HepG2 (cell line): Measurements from ENCODE around the gene P4HB. TPM values are rescaled to one million over a fixed set of nuclear protein-coding genes. Genes with fewer than 3 reads are reported as not detected.
A peak's percentile ranks its signal among the peaks of the same experiment; 100 is the strongest.

Experiments used
- ATAC-seq: fragments of 200-7000 bp; cut with Tn5 transposase; 3 replicates; pipeline ENCODE4 v1.9.1; 2020; ENCODE audit warnings: mild to moderate bottlenecking, moderate library complexity
- BruUV-seq: library from RNA; stranded (reverse); fragments of 400-500 nt; replicated peaks from 2 replicates; lab custom pipeline; 2021; lab: Mats Ljungman, UMichigan
- CTCF ChIA-PET: fragments of 300-600 bp; formaldehyde crosslinking; extraction: SDS; loops from one replicate; lab custom pipeline; 2021; ENCODE audit warnings: low total read pairs, inconsistent platforms, low intra/inter-chr PET ratio; lab: Yijun Ruan, JAX
- POLR2A ChIA-PET: fragments of 350-600 bp; sonication (Branson Sonifier 250); formaldehyde crosslinking; loops from one replicate; lab custom pipeline; 2020; ENCODE audit warnings: antibody characterized with exemption, inconsistent platforms; lab: Yijun Ruan, JAX
- DNase-seq: peaks from one replicate; pipeline ENCODE4 v3.0.0-alpha.2; 2015; ENCODE audit warnings: low spot score
- FAIRE-seq: peaks from 3 replicates; lab custom pipeline; 2011; peaks lifted over from hg19 to GRCh38; lab: Jason Lieb, UNC
- H2AFZ ChIP-seq: one replicate; pipeline ENCODE4 v1.6.1; 2011; ENCODE audit warnings: low read length, inconsistent platforms
- H3K27ac ChIP-seq: fragments of 300-600 bp; 3 replicates; pipeline ENCODE4 v1.8.0; 2011; ENCODE audit warnings: mixed run types, mild to moderate bottlenecking, mixed read lengths, low read length, inconsistent platforms; ENCODE audit not compliant: insufficient read depth; ENCODE audit errors: extremely low read length
- H3K27me3 ChIP-seq, 2 experiments: fragments of 200-600 bp in 1 of 2; 2 replicates in 1 of 2; 3 replicates in 1 of 2; pipeline versions ENCODE4 v1.6.0 to v1.8.0; 2011; ENCODE audit warnings: low read length in 2 of 2, mild to moderate bottlenecking in 2 of 2, moderate library complexity in 2 of 2, inconsistent platforms in 1 of 2; ENCODE audit not compliant: insufficient read depth in 2 of 2, control insufficient read depth in 1 of 2
- H3K36me3 ChIP-seq, 2 experiments: fragments of 200-600 bp in 1 of 2; replicated peaks in 1 of 2; 2 replicates in 1 of 2; 3 replicates in 1 of 2; pipeline versions ENCODE4 v1.5.1 to v1.8.0; 2011; ENCODE audit warnings: low read length in 2 of 2, inconsistent platforms in 1 of 2; ENCODE audit not compliant: insufficient read depth in 2 of 2, control insufficient read depth in 1 of 2
- H3K4me1 ChIP-seq: 2 replicates; pipeline ENCODE4 v1.5.1; 2012; ENCODE audit warnings: low read length, inconsistent platforms; ENCODE audit not compliant: insufficient read depth
- H3K4me2 ChIP-seq: 2 replicates; pipeline ENCODE4 v1.6.0; 2011; ENCODE audit warnings: low read depth, low read length, inconsistent platforms
- H3K4me3 ChIP-seq, 3 experiments: fragments of 200-600 bp in 1 of 3; sonication (generic), shearing (Covaris generic) in 1 of 3; replicated peaks in 1 of 3; 2 replicates each; pipeline ENCODE4 v1.5.1; 2011 to 2016; ENCODE audit warnings: low read length in 3 of 3, inconsistent platforms in 2 of 3, low read depth in 2 of 3, mild to moderate bottlenecking in 2 of 3, control low read depth in 1 of 3, mixed read lengths in 1 of 3; ENCODE audit not compliant: insufficient read depth in 1 of 3
- H3K79me2 ChIP-seq: one replicate; pipeline ENCODE4 v1.6.1; 2011; ENCODE audit warnings: low read length, inconsistent platforms; ENCODE audit not compliant: insufficient read depth
- H3K9ac ChIP-seq: 2 replicates; pipeline ENCODE4 v1.6.0; 2011; ENCODE audit warnings: mild to moderate bottlenecking, low read depth, low read length, inconsistent platforms; ENCODE audit not compliant: insufficient read depth
- H3K9me3 ChIP-seq: 2 replicates; pipeline ENCODE4 v1.5.1; 2012; ENCODE audit warnings: mild to moderate bottlenecking, low read length
- H4K20me1 ChIP-seq: 2 replicates; pipeline ENCODE4 v1.6.0; 2011; ENCODE audit warnings: inconsistent platforms, mild to moderate bottlenecking, low read length, moderate library complexity; ENCODE audit not compliant: insufficient read depth
- AGO2 ChIP-seq: fragments of 200-400 bp; formaldehyde crosslinking; optimal IDR thresholded peaks from 2 replicates; pipeline ENCODE3; 2017; ENCODE audit warnings: mild to moderate bottlenecking, low read depth, low read length, moderate library complexity
- HNRNPH1 ChIP-seq: fragments of 200-400 bp; formaldehyde crosslinking; optimal IDR thresholded peaks from 2 replicates; pipeline ENCODE3; 2017; ENCODE audit warnings: mild to moderate bottlenecking, low read depth, low read length
- HNRNPL ChIP-seq: fragments of 200-400 bp; formaldehyde crosslinking; IDR thresholded peaks from 2 replicates; pipeline ENCODE4 v1.6.1; 2017; ENCODE audit warnings: mild to moderate bottlenecking, low read depth, low read length
- MTA3 ChIP-seq: sonication (generic); formaldehyde crosslinking; IDR thresholded peaks from 2 replicates; pipeline ENCODE4 v1.4.0; 2020; ENCODE audit warnings: missing genetic modification reagents
- POLR2A ChIP-seq, 2 experiments: IDR thresholded peaks; 2 replicates each; pipeline ENCODE4 v1.6.1; 2011; ENCODE audit warnings: low read depth in 2 of 2, low read length in 2 of 2, mild to moderate bottlenecking in 1 of 2, moderate library complexity in 1 of 2; ENCODE audit not compliant: insufficient read depth in 1 of 2
- POLR2G ChIP-seq: fragments of 200-400 bp; formaldehyde crosslinking; IDR thresholded peaks from 2 replicates; pipeline ENCODE4 v1.6.1; 2018; ENCODE audit warnings: mild to moderate bottlenecking, low read depth, low read length, moderate library complexity
- RAD21 ChIP-seq: fragments of 450-650 bp; formaldehyde crosslinking; IDR thresholded peaks from 2 replicates; pipeline ENCODE4 v1.5.0; 2020; ENCODE audit warnings: mild to moderate bottlenecking
- RBFOX2 ChIP-seq: fragments of 200-400 bp; formaldehyde crosslinking; IDR thresholded peaks from 2 replicates; pipeline ENCODE4 v1.6.1; 2017; ENCODE audit warnings: low read depth, mild to moderate bottlenecking, low read length
- TEAD3 ChIP-seq: optimal IDR thresholded peaks from 2 replicates; pipeline ENCODE3; 2016; ENCODE audit warnings: borderline replicate concordance
- THRA ChIP-seq: sonication (generic); formaldehyde crosslinking; IDR thresholded peaks from 2 replicates; pipeline ENCODE4 v1.4.0; 2020; ENCODE audit warnings: missing genetic modification reagents, borderline replicate concordance
- ZBTB39 ChIP-seq: sonication (generic); formaldehyde crosslinking; IDR thresholded peaks from 2 replicates; pipeline ENCODE4 v1.5.0; 2020; ENCODE audit warnings: missing genetic modification reagents
- ZNF747 ChIP-seq: sonication (generic); formaldehyde crosslinking; IDR thresholded peaks from 2 replicates; pipeline ENCODE4 v1.8.1; 2023; ENCODE audit warnings: missing genetic modification reagents, mild to moderate bottlenecking, borderline replicate concordance
- WGBS: methylation state at CpG from one replicate; pipeline ENCODE4 v1.1.6; 2017; ENCODE audit warnings: low lambda C conversion rate; 5-methylcytosine and 5-hydroxymethylcytosine counted together
- in situ Hi-C: cut with HindIII; loops from 2 replicates; pipeline ENCODE4 v1.10.0; 2017; ENCODE audit warnings: low pct_unique_long_range_greater_than_20kb; ENCODE audit not compliant: extremely low pct_ligation_motif_present
- intact Hi-C: fragments of 100-400 bp; cut with micrococcal nuclease; formaldehyde crosslinking; loops from one replicate; pipeline ENCODE4 v1.10.0; 2022; ENCODE audit not compliant: unreplicated experiment
- polyA plus RNA-seq, 8 experiments: library from polyadenylated mRNA; depleted of rRNA in 3 of 8; stranded (reverse) in 7 of 8; unstranded in 1 of 8; fragments of >200 nt; fragmentation: Illumina TruSeq in 4 of 8; extraction: Trizol in 4 of 8; gene quantifications; 2 replicates each; pipeline versions ENCODE4 v1.2.1 to v1.2.3, GENCODE V29; 2011 to 2016; ENCODE audit warnings: low read depth in 4 of 8, missing spikeins in 1 of 8, mixed read lengths in 1 of 8; ENCODE audit not compliant: insufficient read depth in 1 of 8
- total RNA-seq, 5 experiments: library from RNA; depleted of rRNA; stranded (reverse); fragments of >200 nt; fragmentation: Illumina TruSeq; extraction: Trizol; gene quantifications; 2 replicates each; pipeline ENCODE4 v1.2.3, GENCODE V29; 2016; ENCODE audit warnings: low read depth in 1 of 5

P4HB gene
- total and polyA plus RNA-seq, 2 of the 13 experiments (the other 11 are each of a cell fraction or from before 2014, with no cell fraction given) = 185 to 782 TPM

- POLR2A ChIA-PET = interaction anchor here (1.1 to 4.0 kb wide), 6 partner anchors 9 to 168 kb away, joined by 3 to 17 read pairs (median 4); partner anchors contain the start of genes ARL16, HGS, MCRIP1 and P4HB
- no peak for DNase-seq
- H3K9me3 ChIP-seq = no peaks in the 10 kb centered on the region
- CTCF ChIA-PET = no interaction called here
- H3K79me2 ChIP-seq = peaks cover 34% of the 10 kb centered on the region
- H4K20me1 ChIP-seq = peaks cover 7% of the 10 kb centered on the region; the same call in 1 of the 2 replicates
- in situ Hi-C loops = no loop called here
- no peak overlapping the region for H2AFZ ChIP-seq
- 100% methylated on average over 6 of the region's 12 CpGs for WGBS
- no peak for TF ChIP-seq THRA
- TF ChIP-seq RBFOX2 = peak; percentile 66
- TF ChIP-seq HNRNPL = 0 out of 2 replicates have a peak, but pooled peaks have one; percentile 23
- peak in 1 of 2 experiments; percentile 39; a peak in 2 of 4 replicates for TF ChIP-seq POLR2A (IDR thresholded peaks at IDR 0.05; ENCODE audit: insufficient read depth in 1 of 2, low read depth in 2 of 2, low read length in 2 of 2)
- TF ChIP-seq POLR2G = peak; percentile 57
- TF ChIP-seq HNRNPH1 = no peak
- no peak for TF ChIP-seq TEAD3
- TF ChIP-seq AGO2 = peak; percentile 71
- 0 out of 2 replicates have a peak, but pooled peaks have one; percentile 30 for TF ChIP-seq ZNF747 (CRISPR knock-in tag)
- 0 out of 2 replicates have a peak, but pooled peaks have one; percentile 2 for TF ChIP-seq RAD21 (CRISPR knock-in tag)
- no peak for TF ChIP-seq ZBTB39
- TF ChIP-seq MTA3 (CRISPR knock-in tag) = no peak
- H3K27me3 ChIP-seq = no peaks in the 10 kb centered on the region
- BruUV-seq = no TSS peak
- H3K4me2 ChIP-seq = no peak overlapping the region
- H3K4me1 ChIP-seq = peaks cover 36% of the 10 kb centered on the region
- peaks cover 39 to 70% of the 10 kb centered on the region in 2 experiments for H3K36me3 ChIP-seq
- H3K9ac ChIP-seq = no peak overlapping the region
- peak; percentile 6; the same call in 2 of the 3 replicates for ATAC-seq
- no peak overlapping the region for H3K4me3 ChIP-seq
- intact Hi-C loops = no loop called here
- FAIRE-seq = no peak
- no peak overlapping the region for H3K27ac ChIP-seq
Measured at GRCh38 chr17:81852237-81852636, 8.1 kb downstream of the P4HB start.
